ENCODE measurements around the gene ZNF324.
A peak's percentile ranks its signal among the peaks of the same experiment; 100 is the strongest.
"Not testable (repeated sequence)": the region's sequence is repeated elsewhere in the genome, so short reads cannot be mapped to it uniquely, and the experiment has no call there.

The ZNF324 gene

GRCh38 chr19:58466760-58467589 lies at the start of gene ZNF324:
ZNF324 (plus strand) TSS chr19:58467080; CDS start chr19:58469186, 2,106 bp downstream.
- peak; percentile 99 for DNase-seq

GRCh38 chr19:58428617-58429016 lies 38.3 kb upstream of the ZNF324 start:
- no peak for DNase-seq

- no peak for DNase-seq
These were observed 37.1 kb upstream of the ZNF324 start for GRCh38 chr19:58429745-58430144.

- no peak for DNase-seq
These were observed 32.7 kb upstream of the ZNF324 start for GRCh38 chr19:58434217-58434616.

- peak; percentile 96 for DNase-seq
These were observed 27.0 kb upstream of the ZNF324 start, which contains the start of gene ZNF132 for GRCh38 chr19:58439576-58440554. ZNF132 (minus strand) TSS chr19:58440153; CDS start chr19:58439821, 332 bp downstream.

- no peak for DNase-seq
These were observed 26.3 kb upstream of the ZNF324 start for GRCh38 chr19:58440556-58440955.

- not testable (repeated sequence) for DNase-seq
These were observed 23.9 kb upstream of the ZNF324 start for GRCh38 chr19:58442986-58443385.

GRCh38 chr19:58448860-58449259 lies 18.0 kb upstream of the ZNF324 start:
- DNase-seq, result not testable (repeated sequence)

GRCh38 chr19:58449980-58450379 lies 16.9 kb upstream of the ZNF324 start:
- not testable (repeated sequence) for DNase-seq

- DNase-seq, result no peak
These were observed 16.0 kb upstream of the ZNF324 start for GRCh38 chr19:58450856-58451357.

GRCh38 chr19:58451358-58452101 lies 15.3 kb upstream of the ZNF324 start, which contains the start of gene ZNF324B:
ZNF324B (plus strand) TSS chr19:58451622; CDS start chr19:58453702, 2,080 bp downstream.
- DNase-seq, result peak; percentile 98

GRCh38 chr19:58453743-58454142 lies 13.1 kb upstream of the ZNF324 start:
- no peak for DNase-seq

- no peak for DNase-seq
These were observed 11.6 kb upstream of the ZNF324 start for GRCh38 chr19:58455306-58455705.

- no peak for DNase-seq
These were observed 10.8 kb upstream of the ZNF324 start for GRCh38 chr19:58456111-58456510.

GRCh38 chr19:58460039-58460438 lies 6.8 kb upstream of the ZNF324 start:
- no peak for DNase-seq

GRCh38 chr19:58466089-58466759 lies 656 bp upstream of the ZNF324 start:
- DNase-seq, result no peak

GRCh38 chr19:58468216-58468839 lies 1.4 kb downstream of the ZNF324 start:
- DNase-seq, result no peak

- DNase-seq, result no peak
These were observed 2.5 kb downstream of the ZNF324 start for GRCh38 chr19:58469241-58470013.

GRCh38 chr19:58470837-58471543 lies 4.1 kb downstream of the ZNF324 start:
- DNase-seq, result not testable (repeated sequence)

- no peak for DNase-seq
These were observed 4.9 kb downstream of the ZNF324 start for GRCh38 chr19:58471736-58472135.

Measured in stimulated activated CD4-positive, alpha-beta T cell treated with anti-CD3 and anti-CD28 coated beads, Interleukin-15, amount 100 ng/mL, for 24 hours (primary cell).